GM18502 (cell line): ENCODE data around the gene CPXM2.
"Not testable (repeated sequence)": the region's sequence is repeated elsewhere in the genome, so short reads cannot be mapped to it uniquely, and the experiment has no call there.

ENCODE experiments used
- ATAC-seq: cut with Tn5 transposase; IDR thresholded peaks from one replicate; pipeline ENCODE4 v1.9.1; 2021; ENCODE audit warnings: mild to moderate bottlenecking; ENCODE audit not compliant: unreplicated experiment, poor library complexity

Gene CPXM2

GRCh38 chr10:123747426-123747825 lies 144.2 kb downstream of the CPXM2 start:
- ATAC-seq = no peak

GRCh38 chr10:123746942-123747341 lies 144.7 kb downstream of the CPXM2 start:
- ATAC-seq = no peak

DNA sequence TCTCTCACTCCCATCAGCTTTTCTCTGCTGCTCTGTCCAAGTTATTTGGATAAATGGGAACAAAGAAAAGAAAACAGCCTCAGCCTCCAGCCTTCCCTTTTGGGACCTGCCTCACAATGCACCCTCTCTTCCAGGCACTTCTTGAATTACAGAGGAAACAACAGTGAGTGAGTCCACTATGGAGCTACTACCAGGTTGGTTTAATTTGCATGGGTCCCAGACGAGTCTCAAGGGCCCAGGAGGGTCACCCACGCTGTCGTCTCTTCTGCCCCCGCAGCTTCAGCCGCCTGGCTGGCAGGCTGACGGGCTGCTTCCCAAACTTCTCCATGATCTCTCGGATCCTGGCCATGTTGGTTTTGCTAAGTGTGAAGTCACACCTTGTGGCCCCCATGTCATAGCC lies 145.1 kb downstream of the CPXM2 start:
- no peak for ATAC-seq

DNA sequence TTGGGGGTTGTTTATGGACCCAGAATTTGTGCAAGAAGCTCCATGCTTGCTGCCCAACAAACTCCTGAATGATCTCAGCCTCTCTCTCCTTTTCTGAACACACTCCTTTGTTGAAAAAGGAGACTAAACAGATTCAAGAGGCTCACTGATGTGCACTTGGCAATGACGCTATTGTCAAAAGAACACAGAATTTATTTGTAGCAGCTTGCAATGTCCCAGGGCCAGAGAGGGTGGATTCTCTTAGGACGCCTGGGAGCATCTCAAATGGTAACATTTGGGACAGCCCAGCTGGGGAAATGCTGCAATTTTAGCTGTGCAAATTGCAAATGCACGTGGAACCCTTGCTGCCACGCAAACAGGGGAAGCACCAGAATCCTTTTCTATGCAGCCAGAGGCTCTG lies 145.5 kb downstream of the CPXM2 start:
- ATAC-seq = no peak

- no peak for ATAC-seq
Observed at GRCh38 chr10:123744224-123744536, 147.4 kb downstream of the CPXM2 start.

DNA sequence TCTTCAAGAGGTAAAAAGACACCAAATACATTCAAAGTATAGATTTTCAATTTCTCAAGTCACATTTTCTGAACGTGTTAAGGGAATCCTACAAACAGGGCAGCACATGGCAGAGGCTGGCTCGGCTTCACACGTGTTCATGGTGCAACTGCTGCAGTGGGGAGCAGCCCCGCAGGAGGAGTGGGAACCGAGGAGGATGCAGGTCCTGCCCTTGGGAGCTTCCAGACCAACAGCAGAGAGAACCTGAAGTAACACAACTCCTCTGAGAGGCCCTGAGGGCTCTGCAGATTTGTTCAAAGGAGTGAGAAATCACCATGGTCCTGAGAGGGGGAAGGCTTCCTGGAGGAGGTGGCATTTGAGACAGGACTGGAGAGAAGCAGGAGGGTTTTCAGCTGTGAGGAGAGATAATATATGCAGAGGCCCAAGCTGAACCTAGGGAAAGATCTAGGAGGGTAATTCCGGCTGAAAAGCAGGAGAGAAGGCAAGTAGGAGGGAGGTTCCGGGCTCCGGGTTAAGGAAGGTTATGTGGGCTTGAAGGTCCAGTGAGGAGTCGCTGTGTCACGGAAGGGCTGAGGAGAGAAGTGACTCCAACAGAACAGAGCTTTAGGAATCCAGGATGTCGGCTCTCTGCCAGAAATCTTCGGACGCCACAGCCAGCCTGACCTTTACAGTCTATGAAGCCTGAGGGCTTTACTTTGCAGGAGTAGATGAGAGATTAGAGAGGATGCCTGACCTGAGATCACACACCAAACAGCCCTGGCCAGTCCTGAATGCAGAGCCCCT lies 148.0 kb downstream of the CPXM2 start:
- no peak for ATAC-seq

- no peak for ATAC-seq
Observed at GRCh38 chr10:123742751-123743440, 148.7 kb downstream of the CPXM2 start.

- no peak for ATAC-seq
Observed at GRCh38 chr10:123741711-123742110, 149.9 kb downstream of the CPXM2 start.

DNA sequence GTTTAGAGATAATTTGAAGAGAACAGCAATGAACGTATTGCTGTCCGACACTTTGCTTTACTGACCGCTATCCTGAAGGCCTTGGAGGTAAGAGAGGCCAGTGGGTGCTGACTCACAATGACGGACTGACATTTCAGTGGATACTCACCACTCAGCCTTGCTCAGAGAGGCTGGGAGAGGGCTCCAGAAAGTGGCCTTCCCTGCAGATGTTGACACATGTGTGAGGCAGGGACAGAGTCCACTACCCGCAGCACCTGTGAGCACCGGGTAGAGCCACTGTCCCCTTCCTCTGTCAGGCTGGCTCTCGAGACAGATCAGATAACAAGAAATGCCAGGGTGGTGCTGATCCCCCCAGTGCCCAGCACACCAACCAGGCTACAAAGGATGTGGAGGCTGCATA lies 150.5 kb downstream of the CPXM2 start:
- ATAC-seq = no peak

- ATAC-seq = not testable (repeated sequence)
Observed at GRCh38 chr10:123736917-123737316, 154.7 kb downstream of the CPXM2 start.

DNA sequence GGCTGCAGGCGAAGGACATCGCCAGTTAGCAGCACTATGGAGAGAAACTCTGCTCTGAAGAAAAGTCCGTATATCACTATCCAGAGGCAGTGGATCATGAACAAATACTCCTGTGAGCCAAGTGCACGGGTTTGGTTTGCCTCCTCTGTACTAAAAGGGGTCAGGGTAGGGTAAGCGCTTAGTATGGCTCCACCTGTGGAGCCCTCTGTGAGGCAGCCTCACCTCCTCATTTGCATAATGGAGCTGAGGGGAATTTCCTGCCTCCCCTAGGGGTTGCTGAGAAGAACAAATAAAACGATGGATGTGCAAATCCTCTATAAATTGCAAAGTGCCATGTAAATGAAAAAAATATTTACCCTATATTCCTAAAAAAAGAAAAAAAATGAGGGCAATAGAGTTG lies 162.1 kb downstream of the CPXM2 start:
- no peak for ATAC-seq

DNA sequence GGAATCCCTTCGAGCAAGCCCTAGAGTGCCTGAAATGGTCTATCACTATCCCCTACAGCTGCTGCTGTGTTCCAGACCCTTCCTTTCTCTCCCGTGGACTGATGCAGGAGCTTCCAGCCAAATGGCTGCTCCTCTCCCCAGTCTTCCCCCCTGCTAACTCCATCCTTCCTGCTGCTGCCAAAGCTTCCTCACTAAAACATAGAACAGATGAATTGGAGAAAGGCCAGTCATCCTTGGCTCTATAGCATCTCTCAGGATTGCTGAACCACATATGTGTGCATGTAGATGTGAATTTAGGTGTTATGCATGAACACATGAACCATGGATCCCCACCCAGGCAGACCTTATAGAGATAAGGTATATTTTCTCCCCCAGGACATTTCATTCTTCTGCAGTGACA lies 164.8 kb downstream of the CPXM2 start:
- no peak for ATAC-seq

GRCh38 chr10:123726381-123726780 lies 165.2 kb downstream of the CPXM2 start:
- no peak for ATAC-seq

DNA sequence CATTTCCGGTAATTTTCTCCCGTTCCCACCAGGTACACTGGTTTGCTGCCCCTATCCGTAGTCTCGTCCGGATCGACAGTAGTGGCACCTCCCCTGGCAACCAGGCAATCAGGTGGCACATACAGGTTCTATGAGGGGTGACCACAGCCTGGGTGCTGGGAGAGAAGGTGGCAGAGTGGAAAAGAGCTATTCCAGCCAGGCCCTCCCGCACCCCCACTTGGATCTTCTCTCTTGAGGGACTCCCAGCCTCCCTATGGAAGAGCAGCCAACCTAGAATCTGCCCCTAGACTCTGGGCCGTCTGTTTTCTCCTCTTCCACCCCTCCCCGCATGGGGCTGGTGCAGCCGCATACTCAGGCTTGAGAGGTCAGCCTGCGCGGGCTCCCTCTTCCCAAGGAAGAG lies 166.9 kb downstream of the CPXM2 start:
- no peak for ATAC-seq

DNA sequence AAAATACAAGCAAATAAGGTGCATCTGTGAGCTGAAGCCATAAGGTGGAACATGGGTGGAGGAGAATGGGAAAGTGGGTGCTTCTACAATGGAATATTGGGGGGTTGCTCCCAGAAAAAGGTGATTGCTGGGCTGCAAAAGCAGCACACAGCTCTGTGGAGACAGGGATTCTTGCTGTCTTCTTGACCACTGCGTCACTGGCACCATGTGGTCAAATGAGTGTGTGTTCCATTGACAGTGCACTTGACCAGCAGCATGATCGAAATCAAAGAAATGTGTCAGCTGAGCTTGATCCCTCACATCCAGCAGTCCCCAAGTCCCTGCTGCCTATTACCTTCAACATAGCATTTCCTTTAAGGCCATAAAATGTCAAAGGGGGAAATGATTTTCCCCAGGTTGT lies 169.3 kb downstream of the CPXM2 start:
- no peak for ATAC-seq

- ATAC-seq = no peak
Observed at GRCh38 chr10:123721441-123722049, 170.1 kb downstream of the CPXM2 start.

- ATAC-seq = no peak
Observed at GRCh38 chr10:123720536-123720935, 171.1 kb downstream of the CPXM2 start.

DNA sequence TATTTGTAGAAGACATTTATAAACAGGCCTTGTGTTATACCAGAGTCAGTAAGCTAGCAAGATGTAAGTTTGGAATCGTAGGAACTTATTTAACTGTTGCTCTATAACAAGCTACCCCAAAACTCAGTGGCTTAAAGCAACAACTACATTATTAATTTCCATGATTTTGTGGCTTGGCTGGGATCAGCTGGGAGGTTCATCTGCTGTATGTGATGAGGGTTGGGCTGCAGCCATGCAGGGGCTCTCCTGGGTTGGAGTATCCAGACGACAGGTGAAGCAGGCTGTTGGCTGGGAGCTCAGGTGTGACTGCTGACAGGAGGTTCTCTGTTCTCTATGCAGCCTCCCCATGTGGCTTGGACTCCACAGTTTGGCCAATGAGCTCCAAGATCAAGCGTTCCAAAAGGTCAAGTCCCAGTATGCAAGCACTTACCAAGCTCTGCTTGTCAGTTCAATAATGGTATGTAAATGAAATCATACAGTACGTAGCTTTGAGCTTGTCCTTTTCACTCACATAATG lies 173.0 kb downstream of the CPXM2 start:
- ATAC-seq = no peak

GRCh38 chr10:123717336-123717735 lies 174.3 kb downstream of the CPXM2 start:
- ATAC-seq = no peak

- no peak for ATAC-seq
Observed at GRCh38 chr10:123715546-123715945, 176.1 kb downstream of the CPXM2 start.

GRCh38 chr10:123706236-123706635 lies 185.4 kb downstream of the CPXM2 start:
- ATAC-seq = no peak
